SK-N-SH (cell line): ENCODE results near the gene TBCD.

ENCODE experiments used
- ELF1 ChIP-seq: IDR thresholded peaks from 2 replicates; pipeline ENCODE4 v1.4.0; 2012
- EP300 ChIP-seq, 2 experiments: IDR thresholded peaks; 2 replicates each; pipeline versions ENCODE4 v1.4.0 to v1.6.1; 2012; ENCODE audit warnings: borderline replicate concordance in 1 of 2, low read depth in 1 of 2, low read length in 1 of 2
- GABPA ChIP-seq: IDR thresholded peaks from 2 replicates; pipeline ENCODE4 v1.4.0; 2012; ENCODE audit warnings: low read depth, mild to moderate bottlenecking
- JUND ChIP-seq: IDR thresholded peaks from 2 replicates; pipeline ENCODE4 v1.4.0; 2012
- MAX ChIP-seq: IDR thresholded peaks from 2 replicates; pipeline ENCODE4 v1.4.0; 2012; ENCODE audit warnings: low read depth
- MXI1 ChIP-seq: IDR thresholded peaks from 2 replicates; pipeline ENCODE4 v1.6.1; 2012; ENCODE audit warnings: mild to moderate bottlenecking, low read depth, low read length, improper control_type of control experiment
- POLR2AphosphoS5 ChIP-seq: IDR thresholded peaks from 2 replicates; pipeline ENCODE4 v1.6.1; 2012; ENCODE audit warnings: low read depth, low read length
- RAD21 ChIP-seq: IDR thresholded peaks from 2 replicates; pipeline ENCODE4 v1.6.1; 2012; ENCODE audit warnings: mild to moderate bottlenecking, low read length
- SIN3A ChIP-seq: IDR thresholded peaks from 2 replicates; pipeline ENCODE4 v1.6.1; 2012; ENCODE audit warnings: low read depth, mild to moderate bottlenecking, low read length, moderate library complexity, borderline replicate concordance
- TEAD4 ChIP-seq: IDR thresholded peaks from 2 replicates; pipeline ENCODE4 v1.4.0; 2012; ENCODE audit warnings: mild to moderate bottlenecking, borderline replicate concordance; ENCODE audit not compliant: insufficient read depth
- USF2 ChIP-seq: fragments of 150-350 bp; IDR thresholded peaks from 2 replicates; pipeline ENCODE4 v1.6.1; 2017; ENCODE audit warnings: antibody characterized with exemption, low read length, low read depth, borderline replicate concordance
- YY1 ChIP-seq: IDR thresholded peaks from 2 replicates; pipeline ENCODE4 v1.4.0; 2012; ENCODE audit warnings: low read depth, mild to moderate bottlenecking
- TF ChIP-seq, protein P1 (sequence below): fragments of 200-600 bp; sonication (generic); IDR thresholded peaks from 2 replicates; pipeline ENCODE4 v1.6.1; 2017; ENCODE audit warnings: antibody characterized with exemption, mild to moderate bottlenecking, moderate library complexity

GRCh38 chr17:82781894-82782274 lies 30.0 kb downstream of the TBCD start:
- TF ChIP-seq JUND (no peak), YY1 (no peak), MAX (no peak), RAD21 (peak; percentile 99), USF2 (no peak), MXI1 (no peak), EP300 (IDR thresholded peaks at IDR 0.05; ENCODE audit: borderline replicate concordance in 1 of 2, low read depth in 1 of 2, low read length in 1 of 2) (no peak), POLR2AphosphoS5 (no peak), SIN3A (no peak), GABPA (no peak), ELF1 (no peak), TEAD4 (no peak)
- TF ChIP-seq, protein P1, sequence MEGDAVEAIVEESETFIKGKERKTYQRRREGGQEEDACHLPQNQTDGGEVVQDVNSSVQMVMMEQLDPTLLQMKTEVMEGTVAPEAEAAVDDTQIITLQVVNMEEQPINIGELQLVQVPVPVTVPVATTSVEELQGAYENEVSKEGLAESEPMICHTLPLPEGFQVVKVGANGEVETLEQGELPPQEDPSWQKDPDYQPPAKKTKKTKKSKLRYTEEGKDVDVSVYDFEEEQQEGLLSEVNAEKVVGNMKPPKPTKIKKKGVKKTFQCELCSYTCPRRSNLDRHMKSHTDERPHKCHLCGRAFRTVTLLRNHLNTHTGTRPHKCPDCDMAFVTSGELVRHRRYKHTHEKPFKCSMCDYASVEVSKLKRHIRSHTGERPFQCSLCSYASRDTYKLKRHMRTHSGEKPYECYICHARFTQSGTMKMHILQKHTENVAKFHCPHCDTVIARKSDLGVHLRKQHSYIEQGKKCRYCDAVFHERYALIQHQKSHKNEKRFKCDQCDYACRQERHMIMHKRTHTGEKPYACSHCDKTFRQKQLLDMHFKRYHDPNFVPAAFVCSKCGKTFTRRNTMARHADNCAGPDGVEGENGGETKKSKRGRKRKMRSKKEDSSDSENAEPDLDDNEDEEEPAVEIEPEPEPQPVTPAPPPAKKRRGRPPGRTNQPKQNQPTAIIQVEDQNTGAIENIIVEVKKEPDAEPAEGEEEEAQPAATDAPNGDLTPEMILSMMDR: peak; percentile 100
